Endothelial cell (in vitro differentiated cells): ENCODE data around the gene SNAP25. TPM values are rescaled to one million over a fixed set of nuclear protein-coding genes. Genes with fewer than 3 reads are reported as not detected.

Source experiments
- DNase-seq: peaks from one replicate; pipeline ENCODE4 v3.0.0; 2021; ENCODE audit warnings: low spot score
- H3K27ac Mint-ChIP-seq: one replicate; pipeline ENCODE4 v1.8.0; 2021; ENCODE audit warnings: mixed read lengths, inconsistent platforms; ENCODE audit not compliant: unreplicated experiment
- H3K27me3 Mint-ChIP-seq: one replicate; pipeline ENCODE4 v1.8.0; 2021; ENCODE audit warnings: mild to moderate bottlenecking, moderate library complexity, mixed read lengths, inconsistent platforms; ENCODE audit not compliant: unreplicated experiment
- H3K36me3 Mint-ChIP-seq: one replicate; pipeline ENCODE4 v1.8.0; 2021; ENCODE audit warnings: mild to moderate bottlenecking, low read depth, mixed read lengths, inconsistent platforms; ENCODE audit not compliant: unreplicated experiment
- H3K4me1 Mint-ChIP-seq: one replicate; pipeline ENCODE4 v1.8.0; 2021; ENCODE audit warnings: mild to moderate bottlenecking, mixed read lengths, inconsistent platforms; ENCODE audit not compliant: unreplicated experiment
- H3K4me3 Mint-ChIP-seq: one replicate; pipeline ENCODE4 v1.8.0; 2021; ENCODE audit warnings: mild to moderate bottlenecking, mixed read lengths, inconsistent platforms; ENCODE audit not compliant: unreplicated experiment
- H3K9me3 Mint-ChIP-seq: one replicate; pipeline ENCODE4 v1.8.0; 2021; ENCODE audit warnings: mixed read lengths, inconsistent platforms; ENCODE audit not compliant: unreplicated experiment
- total RNA-seq: library from RNA; stranded (reverse); fragmentation: NEBNext Ultra II Directional; extraction: Animal tissue kit (Norgen Biotek cat#: 25700); gene quantifications from one replicate; pipeline ENCODE4 v1.2.1, GENCODE V29; 2021; ENCODE audit not compliant: unreplicated experiment
- TF ChIP-seq, protein P1 (sequence below): fragments of 200-600 bp; sonication (generic); IDR thresholded peaks from one replicate; pipeline ENCODE4 v1.5.0; 2021; ENCODE audit warnings: antibody characterized with exemption; ENCODE audit not compliant: unreplicated experiment

SNAP25 gene
- total RNA-seq, 1 donor from 2014 or later: 0.38 TPM

DNA sequence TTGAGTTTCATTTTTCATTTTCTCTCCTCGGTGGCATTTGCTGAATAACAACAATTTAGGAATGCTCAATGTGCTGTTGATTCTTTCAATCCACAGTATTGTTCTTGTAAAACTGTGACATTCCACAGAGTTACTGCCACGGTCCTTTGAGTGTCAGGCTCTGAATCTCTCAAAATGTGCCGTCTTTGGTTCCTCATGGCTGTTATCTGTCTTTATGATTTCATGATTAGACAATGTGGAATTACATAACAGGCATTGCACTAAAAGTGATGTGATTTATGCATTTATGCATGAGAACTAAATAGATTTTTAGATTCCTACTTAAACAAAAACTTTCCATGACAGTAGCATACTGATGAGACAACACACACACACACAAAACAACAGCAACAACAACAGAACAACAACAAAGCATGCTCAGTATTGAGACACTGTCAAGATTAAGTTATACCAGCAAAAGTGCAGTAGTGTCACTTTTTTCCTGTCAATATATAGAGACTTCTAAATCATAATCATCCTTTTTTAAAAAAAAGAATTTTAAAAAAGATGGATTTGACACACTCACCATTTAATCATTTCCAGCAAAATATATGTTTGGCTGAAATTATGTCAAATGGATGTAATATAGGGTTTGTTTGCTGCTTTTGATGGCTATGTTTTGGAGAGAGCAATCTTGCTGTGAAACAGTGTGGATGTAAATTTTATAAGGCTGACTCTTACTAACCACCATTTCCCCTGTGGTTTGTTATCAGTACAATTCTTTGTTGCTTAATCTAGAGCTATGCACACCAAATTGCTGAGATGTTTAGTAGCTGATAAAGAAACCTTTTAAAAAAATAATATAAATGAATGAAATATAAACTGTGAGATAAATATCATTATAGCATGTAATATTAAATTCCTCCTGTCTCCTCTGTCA, 88.1 kb downstream of the SNAP25 start:
- no peak overlapping the region for H3K4me3 Mint-ChIP-seq

DNA sequence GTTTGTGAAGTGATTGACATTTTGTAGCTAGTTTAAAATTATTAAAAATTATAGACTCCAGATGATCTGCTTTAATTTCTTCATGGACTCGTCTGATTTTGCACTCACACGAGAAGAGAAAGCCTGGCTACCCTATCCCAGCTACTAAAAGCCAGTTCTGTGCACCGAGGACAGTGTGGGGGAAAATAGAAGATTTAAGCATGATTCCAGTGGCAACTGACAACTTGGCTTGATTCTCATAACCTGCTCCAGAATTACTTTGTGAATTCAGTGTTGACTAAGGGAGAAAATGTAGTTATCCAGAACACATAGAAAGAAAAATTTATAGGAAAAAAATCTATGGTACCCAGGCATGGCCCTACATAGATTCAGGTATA, 88.7 kb downstream of the SNAP25 start:
- no peak overlapping the region for H3K4me3 Mint-ChIP-seq
- no peaks in the 10 kb centered on the region for H3K9me3 Mint-ChIP-seq
- DNase-seq: no peak
- no peaks in the 10 kb centered on the region for H3K36me3 Mint-ChIP-seq
- no peak overlapping the region for H3K27ac Mint-ChIP-seq
- TF ChIP-seq, protein P1, sequence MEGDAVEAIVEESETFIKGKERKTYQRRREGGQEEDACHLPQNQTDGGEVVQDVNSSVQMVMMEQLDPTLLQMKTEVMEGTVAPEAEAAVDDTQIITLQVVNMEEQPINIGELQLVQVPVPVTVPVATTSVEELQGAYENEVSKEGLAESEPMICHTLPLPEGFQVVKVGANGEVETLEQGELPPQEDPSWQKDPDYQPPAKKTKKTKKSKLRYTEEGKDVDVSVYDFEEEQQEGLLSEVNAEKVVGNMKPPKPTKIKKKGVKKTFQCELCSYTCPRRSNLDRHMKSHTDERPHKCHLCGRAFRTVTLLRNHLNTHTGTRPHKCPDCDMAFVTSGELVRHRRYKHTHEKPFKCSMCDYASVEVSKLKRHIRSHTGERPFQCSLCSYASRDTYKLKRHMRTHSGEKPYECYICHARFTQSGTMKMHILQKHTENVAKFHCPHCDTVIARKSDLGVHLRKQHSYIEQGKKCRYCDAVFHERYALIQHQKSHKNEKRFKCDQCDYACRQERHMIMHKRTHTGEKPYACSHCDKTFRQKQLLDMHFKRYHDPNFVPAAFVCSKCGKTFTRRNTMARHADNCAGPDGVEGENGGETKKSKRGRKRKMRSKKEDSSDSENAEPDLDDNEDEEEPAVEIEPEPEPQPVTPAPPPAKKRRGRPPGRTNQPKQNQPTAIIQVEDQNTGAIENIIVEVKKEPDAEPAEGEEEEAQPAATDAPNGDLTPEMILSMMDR: no peak
- no peaks in the 10 kb centered on the region for H3K4me1 Mint-ChIP-seq
- H3K27me3 Mint-ChIP-seq: peaks cover 1% of the 10 kb centered on the region

More for the DNA sequence above, 88.1 kb downstream of the SNAP25 start:
- DNase-seq: no peak
- Mint-ChIP-seq H3K4me1 (no peaks in the 10 kb centered on the region), H3K27me3 (peaks cover 1% of the 10 kb centered on the region), H3K36me3 (no peaks in the 10 kb centered on the region), H3K27ac (no peak overlapping the region), H3K9me3 (no peaks in the 10 kb centered on the region)
- TF ChIP-seq, protein P1: no peak

DNA sequence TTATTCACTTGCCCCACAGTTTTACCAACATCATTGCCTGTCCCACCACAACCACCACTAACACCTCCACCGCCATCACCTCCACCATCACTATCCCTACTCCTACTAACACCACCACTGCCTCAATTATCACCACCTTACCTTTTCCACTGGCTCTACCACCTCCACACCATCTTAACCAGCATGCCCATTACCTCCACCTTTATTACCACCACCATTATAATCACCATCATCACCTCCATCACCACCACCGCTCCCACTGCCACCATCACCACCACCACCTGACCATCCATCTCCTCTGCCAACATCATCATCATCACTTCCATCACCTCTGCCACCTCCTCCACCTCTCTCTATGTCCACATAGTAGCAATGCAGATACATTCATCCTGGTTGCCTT, 90.0 kb downstream of the SNAP25 start:
- Mint-ChIP-seq H3K4me3 (no peak overlapping the region), H3K4me1 (no peaks in the 10 kb centered on the region), H3K9me3 (no peaks in the 10 kb centered on the region), H3K27ac (no peak overlapping the region), H3K36me3 (no peaks in the 10 kb centered on the region), H3K27me3 (peaks cover 1% of the 10 kb centered on the region)
- TF ChIP-seq, protein P1: no peak
- DNase-seq: no peak

DNA sequence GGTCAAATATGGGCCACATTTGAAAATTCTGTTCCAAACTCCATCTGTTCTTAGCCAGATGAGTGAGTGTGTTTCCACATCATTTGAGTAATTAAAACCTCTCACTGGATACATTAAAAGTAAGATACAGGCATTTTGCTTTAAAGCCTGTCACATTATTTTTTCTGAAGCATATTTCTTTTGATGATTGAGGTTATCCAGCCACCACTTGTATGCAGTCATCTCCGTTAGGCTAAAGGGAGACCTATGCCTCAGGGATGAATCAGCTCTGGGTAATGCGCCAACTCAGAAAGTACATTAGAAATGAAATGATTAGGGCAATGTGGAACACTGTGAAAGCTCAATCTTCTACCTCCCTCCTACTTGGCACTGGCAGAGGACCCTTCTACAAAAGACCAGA, 90.7 kb downstream of the SNAP25 start:
- Mint-ChIP-seq H3K9me3 (no peaks in the 10 kb centered on the region), H3K4me1 (no peaks in the 10 kb centered on the region), H3K27me3 (peaks cover 1% of the 10 kb centered on the region), H3K4me3 (no peak overlapping the region), H3K36me3 (no peaks in the 10 kb centered on the region), H3K27ac (no peak overlapping the region)
- TF ChIP-seq, protein P1: no peak
- no peak for DNase-seq

DNA sequence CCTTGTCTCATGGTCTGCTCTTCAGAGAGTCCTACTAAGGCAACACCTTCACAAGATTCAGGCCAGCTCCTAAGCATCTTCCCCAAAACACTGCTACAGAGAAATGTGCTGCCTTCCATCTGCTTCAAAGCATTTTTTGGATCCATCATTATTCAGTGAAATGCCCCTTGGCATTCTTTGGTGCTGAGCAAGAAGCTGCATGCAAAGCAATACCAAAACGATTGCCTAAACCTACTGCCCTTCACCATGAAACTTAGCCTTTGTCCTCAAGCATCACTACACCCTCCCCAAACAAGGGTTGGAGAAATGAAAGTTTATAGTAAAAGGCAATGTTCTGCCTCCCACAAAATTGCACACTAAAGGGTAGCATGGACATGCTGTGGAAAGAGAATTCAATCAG, 93.5 kb downstream of the SNAP25 start:
- no peak for DNase-seq
- no peaks in the 10 kb centered on the region for H3K9me3 Mint-ChIP-seq
- TF ChIP-seq, protein P1: no peak
- H3K27me3 Mint-ChIP-seq: peaks cover 4% of the 10 kb centered on the region
- H3K36me3 Mint-ChIP-seq: no peaks in the 10 kb centered on the region
- no peak overlapping the region for H3K4me3 Mint-ChIP-seq
- no peaks in the 10 kb centered on the region for H3K4me1 Mint-ChIP-seq
- no peak overlapping the region for H3K27ac Mint-ChIP-seq
